ENCODE measurements around the gene ARPP19.
A peak's percentile ranks its signal among the peaks of the same experiment; 100 is the strongest.
"Not testable (repeated sequence)": the region's sequence is repeated elsewhere in the genome, so short reads cannot be mapped to it uniquely, and the experiment has no call there.

ARPP19 gene, protein sequence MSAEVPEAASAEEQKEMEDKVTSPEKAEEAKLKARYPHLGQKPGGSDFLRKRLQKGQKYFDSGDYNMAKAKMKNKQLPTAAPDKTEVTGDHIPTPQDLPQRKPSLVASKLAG

GRCh38 chr15:52568601-52569585, at the start of gene ARPP19:
ARPP19 (minus strand) TSS chr15:52569030; CDS start chr15:52568892, 138 bp downstream.
- DNase-seq (ENCODE audit: low read depth in 2 of 2): peak; percentile 67 to 71

DNA sequence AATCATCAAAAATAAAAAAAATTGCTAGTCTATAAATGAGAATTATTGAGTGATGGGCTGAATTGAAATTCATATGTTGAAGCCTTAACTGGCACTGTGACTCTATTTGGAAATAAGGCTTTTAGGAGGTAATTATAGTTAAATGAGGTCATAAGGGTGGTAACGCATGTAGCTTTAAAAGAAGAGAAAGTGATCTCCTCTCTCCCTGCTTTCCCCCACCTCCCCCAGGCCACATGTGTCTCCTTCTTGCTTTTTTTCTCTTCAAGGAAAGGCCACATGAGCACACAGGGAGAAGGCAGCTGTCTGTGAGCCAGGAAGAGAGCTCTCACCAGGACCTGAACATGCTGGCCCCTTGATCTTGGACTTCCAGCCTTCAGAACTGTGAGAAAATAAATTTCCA, 48.2 kb upstream of the ARPP19 start:
- no peak for DNase-seq (ENCODE audit: low read depth in 2 of 2)

DNA sequence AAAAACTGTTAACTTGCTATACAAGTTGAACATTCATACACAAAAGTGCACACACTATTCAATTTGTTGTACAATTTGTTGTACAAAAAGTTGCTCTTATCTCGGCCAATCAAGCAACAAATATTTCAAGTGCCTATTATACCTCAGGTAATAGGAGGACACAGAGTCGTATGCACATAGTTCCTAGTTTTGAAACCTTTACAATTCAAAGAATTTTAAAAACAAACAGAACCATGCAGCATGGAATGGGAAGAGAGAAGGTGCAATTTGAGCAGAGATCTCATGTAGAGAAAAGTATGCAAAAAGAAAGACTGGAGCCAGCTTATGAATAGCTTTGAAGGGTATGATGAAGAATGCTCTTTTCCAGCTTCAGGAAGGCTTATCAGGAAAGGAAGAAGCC, 46.5 kb upstream of the ARPP19 start:
- no peak for DNase-seq (ENCODE audit: low read depth in 2 of 2)

- DNase-seq (ENCODE audit: low read depth in 2 of 2): no peak
Observed at GRCh38 chr15:52609593-52609992, 40.8 kb upstream of the ARPP19 start.

DNA sequence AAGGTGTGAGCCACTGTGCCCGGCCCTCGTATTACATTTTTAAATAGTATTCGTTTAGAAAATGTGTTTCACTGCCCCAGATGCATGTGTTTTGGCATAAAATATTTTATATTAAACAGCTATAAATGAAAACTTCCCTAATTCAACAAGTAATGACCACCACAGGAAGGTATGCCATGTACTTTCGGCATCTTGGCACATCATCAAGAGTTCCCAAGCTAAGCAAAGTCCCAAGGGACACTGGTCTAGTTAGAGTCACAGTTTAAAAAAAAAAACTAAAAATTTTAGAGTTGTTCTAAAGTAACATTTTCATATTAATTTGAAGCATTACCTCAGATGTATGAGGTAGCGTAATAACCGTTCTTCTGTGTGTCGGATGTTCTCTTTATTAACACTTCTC, 15.6 kb upstream of the ARPP19 start:
- DNase-seq (ENCODE audit: low read depth in 2 of 2): no peak

- DNase-seq (ENCODE audit: low read depth in 2 of 2): no peak
Observed at GRCh38 chr15:52579852-52580251, 11.0 kb upstream of the ARPP19 start.

- no peak for DNase-seq (ENCODE audit: low read depth in 2 of 2)
Observed at GRCh38 chr15:52576692-52577091, 7.9 kb upstream of the ARPP19 start.

GRCh38 chr15:52575573-52575972, 6.7 kb upstream of the ARPP19 start:
- not testable (repeated sequence) for DNase-seq (ENCODE audit: low read depth in 2 of 2)

DNA sequence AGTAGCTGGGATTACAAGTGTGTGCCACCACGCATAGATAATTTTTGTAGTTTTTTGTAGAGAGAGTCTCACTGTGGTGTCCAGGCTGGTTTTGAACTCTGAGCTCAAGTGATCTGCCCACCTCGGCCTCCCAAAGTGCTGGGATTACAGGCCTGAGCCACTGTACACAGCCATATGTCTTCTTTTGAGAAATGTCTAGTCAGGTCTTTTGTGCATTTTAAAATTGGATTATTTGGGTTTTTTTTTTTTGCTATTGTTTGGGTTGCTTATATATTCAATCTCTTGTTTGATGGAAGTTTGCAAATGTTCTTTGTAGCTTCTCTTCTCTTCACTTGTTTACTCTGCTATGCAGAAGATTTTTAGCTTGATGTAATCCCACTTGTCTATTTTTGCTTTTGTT, 6.2 kb upstream of the ARPP19 start:
- DNase-seq (ENCODE audit: low read depth in 2 of 2): no peak

GRCh38 chr15:52574623-52575022, 5.8 kb upstream of the ARPP19 start:
- not testable (repeated sequence) for DNase-seq (ENCODE audit: low read depth in 2 of 2)

GRCh38 chr15:52567871-52568600, 794 bp downstream of the ARPP19 start:
- no peak for DNase-seq (ENCODE audit: low read depth in 2 of 2)

DNA sequence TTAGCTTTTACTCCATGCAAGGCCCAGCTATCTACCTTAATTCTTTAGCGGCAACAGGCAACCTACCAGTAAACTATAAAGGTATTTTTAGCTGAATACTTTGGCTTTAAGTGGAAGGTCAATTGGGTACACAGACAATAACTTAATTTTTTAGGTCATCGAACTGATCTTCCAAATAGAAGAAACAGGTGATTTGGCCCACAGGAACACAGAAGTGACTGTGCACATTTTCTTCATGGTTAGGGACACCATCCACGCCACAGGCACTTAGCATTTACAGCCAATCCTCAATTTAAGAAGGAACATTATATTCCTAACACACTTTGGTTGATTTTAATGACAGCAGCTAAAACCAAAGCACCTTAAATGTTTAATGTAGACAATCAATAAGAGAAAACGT, 1.9 kb downstream of the ARPP19 start:
- no peak for DNase-seq (ENCODE audit: low read depth in 2 of 2)

GRCh38 chr15:52565417-52566358, 3.1 kb downstream of the ARPP19 start:
- not testable (repeated sequence) for DNase-seq (ENCODE audit: low read depth in 2 of 2)

GRCh38 chr15:52563501-52564060, 5.2 kb downstream of the ARPP19 start:
- DNase-seq (ENCODE audit: low read depth in 2 of 2): no peak

GRCh38 chr15:52559575-52559974, 9.3 kb downstream of the ARPP19 start:
- DNase-seq (ENCODE audit: low read depth in 2 of 2): no peak

- DNase-seq (ENCODE audit: low read depth in 2 of 2): no peak
Observed at GRCh38 chr15:52559022-52559421, 9.8 kb downstream of the ARPP19 start.

DNA sequence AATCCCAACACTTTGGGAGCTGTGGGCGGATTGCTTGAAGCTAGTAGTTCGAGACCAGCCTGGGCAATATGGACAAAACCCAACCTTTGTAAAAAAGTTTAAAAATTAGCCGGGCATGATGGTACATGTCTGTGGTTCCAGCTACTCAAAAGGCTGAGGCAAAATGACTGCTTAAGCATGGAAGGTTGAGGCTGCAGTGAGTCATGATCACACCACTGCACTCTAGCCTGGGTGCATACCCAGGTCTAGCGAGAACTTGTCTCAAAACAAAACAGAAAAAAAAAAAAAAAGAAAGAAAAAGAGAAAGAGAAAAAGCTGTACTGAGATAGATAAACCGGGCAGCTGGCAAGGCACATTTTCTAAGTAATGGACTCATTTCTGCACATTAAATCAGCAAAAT, 10.6 kb downstream of the ARPP19 start:
- DNase-seq (ENCODE audit: low read depth in 2 of 2): no peak

GRCh38 chr15:52557274-52557641, 11.6 kb downstream of the ARPP19 start:
- no peak for DNase-seq (ENCODE audit: low read depth in 2 of 2)

GRCh38 chr15:52556524-52557273, 12.1 kb downstream of the ARPP19 start:
- no peak for DNase-seq (ENCODE audit: low read depth in 2 of 2)

GRCh38 chr15:52552303-52552702, 16.5 kb downstream of the ARPP19 start:
- DNase-seq (ENCODE audit: low read depth in 2 of 2): no peak
